Sigmoid colon (tissue), 7 donors: ENCODE data around the gene PDE6A. TPM values are rescaled to one million over a fixed set of nuclear protein-coding genes. Genes with fewer than 3 reads are reported as not detected.

ENCODE experiments used
- DNase-seq: peaks from one replicate; pipeline ENCODE4 v3.0.0-alpha.2; 2019
- H3K27ac ChIP-seq, 4 donors: fragments of 200-600 bp; sonication (generic); one replicate each; pipeline ENCODE4 v1.5.1; 2016 to 2019; ENCODE audit warnings: mild to moderate bottlenecking in 1 of 4
- H3K27me3 ChIP-seq, 3 donors: fragments of 200-600 bp; sonication (generic); one replicate each; pipeline ENCODE4 v1.5.1; 2019; ENCODE audit warnings: mild to moderate bottlenecking in 1 of 3
- H3K36me3 ChIP-seq, 4 donors: fragments of 200-600 bp; sonication (generic); one replicate each; pipeline ENCODE4 v1.5.1; 2016 to 2019
- H3K4me1 ChIP-seq, 4 donors: fragments of 200-600 bp; sonication (generic); one replicate each; pipeline ENCODE4 v1.5.1; 2017 to 2019
- H3K4me3 ChIP-seq, 4 donors: fragments of 200-600 bp; sonication (generic); one replicate each; pipeline ENCODE4 v1.5.1; 2017 to 2019; ENCODE audit warnings: mild to moderate bottlenecking in 2 of 4, moderate library complexity in 1 of 4
- H3K9me3 ChIP-seq, 4 donors: fragments of 200-600 bp in 3 of 4; sonication (generic) in 3 of 4; one replicate each; pipeline versions ENCODE4 v1.5.1 to v1.6.1; 2013 to 2019
- EP300 ChIP-seq, 4 donors: sonication (generic); formaldehyde crosslinking; IDR thresholded peaks; one replicate each; pipeline ENCODE4 v1.6.1; 2017; ENCODE audit warnings: antibody characterized with exemption in 4 of 4
- POLR2A ChIP-seq, 2 donors: fragments of 450-650 bp; IDR thresholded peaks; one replicate each; pipeline ENCODE4 v1.6.1; 2016; ENCODE audit warnings: antibody characterized with exemption in 2 of 2, mild to moderate bottlenecking in 2 of 2, moderate library complexity in 2 of 2
- POLR2AphosphoS5 ChIP-seq, 4 donors: sonication (generic); formaldehyde crosslinking; IDR thresholded peaks; one replicate each; pipeline ENCODE4 v1.6.1; 2017; ENCODE audit warnings: antibody characterized with exemption in 4 of 4
- WGBS, 2 donors: extraction: QIAGEN DNeasy Blood & Tissue Kit; methylation state at CpG; one replicate each; pipeline ENCODE4 v1.1.7; 2013; 5-methylcytosine and 5-hydroxymethylcytosine counted together
- intact Hi-C: fragments of 100-400 bp; cut with DNase I; formaldehyde crosslinking; loops from one replicate; pipeline ENCODE4 v1.15.1; 2023
- polyA plus RNA-seq, 3 donors: library from polyadenylated mRNA; stranded (reverse); fragments of 200-250 nt; gene quantifications; one replicate each; pipeline ENCODE4 v1.2.3, GENCODE V29; 2013
- total RNA-seq, 4 donors: library from RNA; depleted of rRNA; stranded (reverse); fragments of >200 nt; gene quantifications; one replicate each; pipeline ENCODE4 v1.1.0, GENCODE V29; 2016
- TF ChIP-seq, protein P1 (sequence below), 4 experiments: fragments of 450-650 bp in 3 of 4; fragments of 200-600 bp in 1 of 4; IDR thresholded peaks; one replicate each; pipeline ENCODE4 v1.5.1; 2016 to 2019; ENCODE audit warnings: antibody characterized with exemption in 4 of 4, mild to moderate bottlenecking in 3 of 4, moderate library complexity in 2 of 4
- donor health status: healthy with polysubstance abuse.
- donor health status: Bipolar disorder and iron deficiency.
- donor health status: healthy.

PDE6A gene
- total and polyA plus RNA-seq, 7 donors = 1.6 to 2.8 (median 2.4) TPM; not detected in 4

DNA sequence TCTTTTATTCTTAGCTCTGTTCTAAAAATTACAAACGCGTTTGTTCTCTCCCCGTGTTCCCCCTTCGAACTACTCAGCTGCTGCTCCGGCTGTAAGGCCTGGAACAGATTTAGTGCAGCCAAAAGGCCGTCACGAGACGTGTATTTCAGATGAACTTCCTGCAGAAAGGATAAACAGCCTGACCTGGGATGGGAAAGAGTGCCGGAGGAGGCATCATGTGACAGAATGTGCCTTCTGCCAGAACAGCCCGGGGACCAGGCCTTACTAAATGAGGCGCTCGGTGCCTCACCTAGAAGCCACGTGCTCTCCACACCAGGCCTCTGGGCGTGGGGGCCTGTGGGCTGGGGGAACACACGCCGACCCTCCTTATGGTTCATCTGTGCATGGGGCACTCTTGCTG, 119.7 kb downstream of the PDE6A start:
- Histone ChIP-seq H3K9me3 (no peaks in the 10 kb centered on the region), H3K4me3 (no peak overlapping the region), H3K27me3 (no peaks in the 10 kb centered on the region), H3K27ac (peak overlapping the region; percentile 83 to 95 (median 88)), H3K36me3 (peaks cover 0 to 19% (median 3%) of the 10 kb centered on the region in 4 donors), H3K4me1 (peaks cover 0 to 73% (median 65%) of the 10 kb centered on the region in 4 donors)
- DNase-seq = peak; percentile 96
- WGBS, 2 donors = 78% methylated on average over 16 of the region's 16 CpGs
- intact Hi-C loops = loop anchor here (5.0 kb wide), 1 partner anchor 48 kb away; no protein-coding TSS in a partner anchor
- TF ChIP-seq, protein P1, sequence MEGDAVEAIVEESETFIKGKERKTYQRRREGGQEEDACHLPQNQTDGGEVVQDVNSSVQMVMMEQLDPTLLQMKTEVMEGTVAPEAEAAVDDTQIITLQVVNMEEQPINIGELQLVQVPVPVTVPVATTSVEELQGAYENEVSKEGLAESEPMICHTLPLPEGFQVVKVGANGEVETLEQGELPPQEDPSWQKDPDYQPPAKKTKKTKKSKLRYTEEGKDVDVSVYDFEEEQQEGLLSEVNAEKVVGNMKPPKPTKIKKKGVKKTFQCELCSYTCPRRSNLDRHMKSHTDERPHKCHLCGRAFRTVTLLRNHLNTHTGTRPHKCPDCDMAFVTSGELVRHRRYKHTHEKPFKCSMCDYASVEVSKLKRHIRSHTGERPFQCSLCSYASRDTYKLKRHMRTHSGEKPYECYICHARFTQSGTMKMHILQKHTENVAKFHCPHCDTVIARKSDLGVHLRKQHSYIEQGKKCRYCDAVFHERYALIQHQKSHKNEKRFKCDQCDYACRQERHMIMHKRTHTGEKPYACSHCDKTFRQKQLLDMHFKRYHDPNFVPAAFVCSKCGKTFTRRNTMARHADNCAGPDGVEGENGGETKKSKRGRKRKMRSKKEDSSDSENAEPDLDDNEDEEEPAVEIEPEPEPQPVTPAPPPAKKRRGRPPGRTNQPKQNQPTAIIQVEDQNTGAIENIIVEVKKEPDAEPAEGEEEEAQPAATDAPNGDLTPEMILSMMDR (IDR thresholded peaks at IDR 0.05) = no peak
- TF ChIP-seq POLR2AphosphoS5 (IDR thresholded peaks at IDR 0.05) = peak; percentile 70 to 93 (median 77)
- peak in 3 of 4 donors; percentile 61 to 96 (median 88) for TF ChIP-seq EP300 (IDR thresholded peaks at IDR 0.05)
- TF ChIP-seq POLR2A (IDR thresholded peaks at IDR 0.05) = no peak

DNA sequence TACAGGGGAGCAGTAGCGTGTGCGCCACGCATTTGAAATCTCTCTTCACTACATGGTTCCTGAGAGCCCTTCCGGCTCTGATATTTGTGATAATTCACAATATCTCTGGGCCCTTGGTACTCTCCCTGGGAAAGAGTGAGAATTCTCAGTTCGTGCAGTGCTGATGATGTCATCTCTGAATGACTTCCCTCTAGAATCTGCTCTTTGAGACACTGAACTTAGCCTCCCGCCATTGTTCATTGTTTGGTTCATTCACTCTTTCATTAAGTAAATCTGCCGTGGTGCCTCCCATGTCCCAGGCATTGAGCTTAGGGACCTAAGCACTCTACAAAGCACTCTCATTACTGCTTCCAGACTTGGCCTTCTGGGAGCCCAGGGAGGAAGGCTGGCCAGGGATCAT, 120.5 kb downstream of the PDE6A start:
- Histone ChIP-seq H3K9me3 (no peaks in the 10 kb centered on the region), H3K4me3 (no peak overlapping the region), H3K27ac (peak overlapping the region; percentile 83 to 95 (median 88)), H3K27me3 (no peaks in the 10 kb centered on the region), H3K4me1 (peaks cover 0 to 72% (median 65%) of the 10 kb centered on the region in 4 donors), H3K36me3 (peaks cover 0 to 19% (median 3%) of the 10 kb centered on the region in 4 donors)
- WGBS, 2 donors = 83 to 89% methylated on average over 7 of the region's 7 CpGs
- DNase-seq = no peak
- TF ChIP-seq POLR2A (IDR thresholded peaks at IDR 0.05) = no peak
- TF ChIP-seq POLR2AphosphoS5 (IDR thresholded peaks at IDR 0.05) = no peak
- TF ChIP-seq, protein P1 (IDR thresholded peaks at IDR 0.05) = no peak
- no peak for TF ChIP-seq EP300 (IDR thresholded peaks at IDR 0.05)
- intact Hi-C loops = no loop called here

DNA sequence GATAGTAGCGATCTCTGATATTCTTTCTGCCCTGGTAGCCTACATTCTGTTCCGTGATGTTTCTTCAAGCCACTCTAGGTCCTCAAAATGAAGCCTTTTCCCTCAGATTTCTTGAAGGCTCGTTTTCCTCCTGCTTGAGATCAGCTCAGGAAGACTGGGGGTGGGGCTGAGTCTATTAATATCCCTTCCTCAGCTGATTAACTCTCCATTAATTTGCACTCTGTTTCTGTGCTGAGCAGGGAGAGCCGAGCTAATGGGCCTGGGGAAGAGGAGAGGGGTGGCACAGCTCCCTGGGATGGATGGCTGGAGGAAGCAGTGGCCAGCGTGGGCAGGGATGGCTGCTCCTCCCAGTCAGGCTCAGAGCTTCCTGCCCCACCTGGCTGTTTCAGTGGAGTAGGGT, 121.2 kb downstream of the PDE6A start:
- 85 to 86% methylated on average over 5 of the region's 5 CpGs for WGBS, 2 donors
- intact Hi-C loops = loop anchor here (2.0 kb wide), 1 partner anchor 17 kb away; no protein-coding TSS in a partner anchor
- DNase-seq = no peak
- Histone ChIP-seq H3K4me3 (no peak overlapping the region), H3K27me3 (no peaks in the 10 kb centered on the region), H3K27ac (peak overlapping the region; percentile 83 to 95 (median 88)), H3K4me1 (peaks cover 0 to 65% (median 63%) of the 10 kb centered on the region in 4 donors), H3K36me3 (peaks cover 0 to 19% (median 3%) of the 10 kb centered on the region in 4 donors), H3K9me3 (no peaks in the 10 kb centered on the region)
- TF ChIP-seq, protein P1 (IDR thresholded peaks at IDR 0.05) = no peak
- TF ChIP-seq EP300 (IDR thresholded peaks at IDR 0.05) (no peak), POLR2AphosphoS5 (IDR thresholded peaks at IDR 0.05) (no peak), POLR2A (IDR thresholded peaks at IDR 0.05) (no peak)

DNA sequence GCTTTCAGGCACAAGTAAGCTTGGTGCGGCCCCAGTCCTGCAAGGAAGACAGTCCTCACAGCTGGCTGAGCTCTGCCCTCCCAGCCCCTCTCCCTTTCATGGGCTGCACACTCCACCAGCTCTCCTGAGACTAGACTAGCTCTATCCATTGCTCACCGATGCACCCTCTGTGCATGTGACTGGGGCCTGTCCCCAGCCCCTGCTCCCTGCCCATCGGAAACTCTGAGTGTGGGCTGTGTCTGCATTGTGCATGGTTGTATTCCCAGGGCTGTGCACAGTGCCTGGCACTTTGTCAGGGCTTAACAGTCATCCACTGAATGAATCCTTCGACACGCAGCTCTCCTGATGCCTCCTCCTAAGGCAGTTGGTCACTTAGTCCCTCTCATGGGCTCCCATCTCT, 122.3 kb downstream of the PDE6A start:
- Histone ChIP-seq H3K9me3 (no peaks in the 10 kb centered on the region), H3K27ac (peak overlapping the region in 3 of 4 donors; percentile 87 to 95 (median 90)), H3K4me3 (no peak overlapping the region), H3K27me3 (no peaks in the 10 kb centered on the region), H3K4me1 (peaks cover 0 to 56% (median 53%) of the 10 kb centered on the region in 4 donors), H3K36me3 (peaks cover 0 to 17% (median 3%) of the 10 kb centered on the region in 4 donors)
- WGBS, 2 donors = 93 to 97% methylated on average over 5 of the region's 5 CpGs
- intact Hi-C loops = loop anchor here (2.0 kb wide), 1 partner anchor 16 kb away; no protein-coding TSS in a partner anchor
- TF ChIP-seq, protein P1 (IDR thresholded peaks at IDR 0.05) = no peak
- TF ChIP-seq POLR2A (IDR thresholded peaks at IDR 0.05) = no peak
- TF ChIP-seq EP300 (IDR thresholded peaks at IDR 0.05) = no peak
- TF ChIP-seq POLR2AphosphoS5 (IDR thresholded peaks at IDR 0.05) = no peak
- no peak for DNase-seq
